COR-L47 (cell line): ENCODE results near the gene FARP1.

ENCODE experiments used
- DNase-seq: peaks from one replicate; lab custom pipeline; 2025; lab: John Stamatoyannopoulos, UW

Gene FARP1

DNA sequence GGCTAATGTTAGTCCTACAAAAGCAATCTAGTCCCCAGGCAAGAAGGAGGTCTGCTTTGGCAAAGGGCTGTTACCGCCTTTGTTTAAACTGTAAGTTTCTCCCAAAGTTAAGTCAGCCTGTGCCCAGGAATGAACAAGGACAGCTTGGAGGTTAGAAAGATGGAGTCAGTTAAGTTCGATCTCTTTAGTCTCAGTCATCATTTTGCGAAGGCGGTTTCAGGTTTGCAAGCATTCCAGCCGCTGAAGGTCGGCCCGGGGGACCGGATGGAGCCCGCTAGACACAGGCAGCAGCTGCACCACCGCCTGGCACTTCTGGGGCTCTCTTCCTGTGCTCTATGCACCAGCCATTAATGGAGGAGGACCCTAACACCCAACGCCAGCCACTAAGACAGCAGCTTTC is 342.7 kb downstream of the FARP1 start:
- no peak for DNase-seq

DNA sequence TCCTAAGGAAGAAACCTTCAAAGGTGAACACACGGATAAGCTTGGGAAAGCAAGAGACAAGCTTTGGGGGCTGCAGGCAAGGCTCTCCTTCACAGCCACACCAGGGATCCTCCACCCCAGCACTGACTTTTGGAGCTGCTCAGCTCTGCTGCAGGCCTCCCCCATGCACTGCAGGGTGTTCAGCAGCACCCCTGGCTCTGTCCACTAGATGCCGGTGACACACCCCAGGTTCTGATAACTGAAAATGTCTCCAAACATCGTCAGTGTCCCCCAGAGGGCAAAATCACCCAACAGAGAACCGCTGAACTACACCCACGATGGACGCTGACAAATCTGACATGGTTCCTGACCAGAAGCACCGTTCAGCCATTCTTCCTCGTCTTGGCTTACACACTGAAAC is 343.5 kb downstream of the FARP1 start:
- no peak for DNase-seq

DNA sequence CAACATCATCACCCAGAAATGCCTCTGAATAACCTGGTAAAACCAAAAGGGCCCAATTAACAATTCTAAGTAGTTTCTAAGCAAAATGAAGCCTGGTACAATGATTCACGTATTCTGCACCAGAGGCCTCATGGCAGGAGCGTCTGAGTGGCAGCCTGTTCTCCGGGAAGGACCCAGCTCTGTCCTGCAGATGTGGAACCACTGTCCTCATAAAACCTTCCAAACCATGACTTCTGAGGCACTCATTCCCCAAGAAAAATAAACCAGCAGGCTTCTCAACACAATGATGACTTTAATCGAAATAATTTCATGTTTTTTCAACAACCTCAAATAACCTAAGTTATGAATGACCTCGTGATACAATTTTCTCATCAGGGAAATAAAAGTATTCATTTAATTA is 344.1 kb downstream of the FARP1 start:
- DNase-seq: no peak

DNA sequence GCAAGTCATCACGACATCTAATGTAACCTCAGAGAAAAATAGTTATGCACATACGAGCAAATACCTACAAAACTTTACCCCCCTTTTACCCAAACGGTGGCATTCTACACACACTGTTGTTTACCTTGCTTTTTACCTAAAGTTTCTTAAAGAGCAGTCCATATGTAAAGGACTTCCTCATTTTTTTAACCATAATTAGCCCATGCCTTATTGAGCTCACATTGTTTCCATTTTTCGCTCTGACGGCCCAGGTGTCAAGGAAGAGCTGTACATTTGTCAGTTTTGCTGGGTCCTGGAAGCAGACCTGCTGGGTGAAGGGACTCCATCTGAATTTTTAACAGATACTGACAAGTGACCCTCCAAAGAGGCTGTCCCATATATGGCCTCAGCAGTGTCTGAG is 344.6 kb downstream of the FARP1 start:
- DNase-seq: no peak

DNA sequence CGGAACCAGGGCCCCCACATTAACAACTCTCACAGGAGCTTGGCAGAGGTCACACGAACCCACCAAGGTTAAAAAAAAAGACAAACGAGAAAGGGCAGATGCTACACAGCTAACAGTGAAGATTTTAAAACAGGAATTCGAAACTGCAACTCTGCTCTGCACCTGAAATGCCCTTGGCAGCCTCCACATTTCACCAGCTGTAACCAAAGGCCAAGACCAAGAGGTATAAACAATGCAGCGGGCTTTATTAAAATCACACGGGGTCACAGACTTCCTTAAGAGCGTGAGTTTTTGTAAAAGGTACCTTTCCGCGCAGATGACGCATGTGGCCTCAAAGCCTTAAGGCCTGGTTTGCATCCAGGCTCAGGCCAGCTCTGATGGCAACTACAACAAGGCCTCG is 345.8 kb downstream of the FARP1 start:
- DNase-seq: no peak

DNA sequence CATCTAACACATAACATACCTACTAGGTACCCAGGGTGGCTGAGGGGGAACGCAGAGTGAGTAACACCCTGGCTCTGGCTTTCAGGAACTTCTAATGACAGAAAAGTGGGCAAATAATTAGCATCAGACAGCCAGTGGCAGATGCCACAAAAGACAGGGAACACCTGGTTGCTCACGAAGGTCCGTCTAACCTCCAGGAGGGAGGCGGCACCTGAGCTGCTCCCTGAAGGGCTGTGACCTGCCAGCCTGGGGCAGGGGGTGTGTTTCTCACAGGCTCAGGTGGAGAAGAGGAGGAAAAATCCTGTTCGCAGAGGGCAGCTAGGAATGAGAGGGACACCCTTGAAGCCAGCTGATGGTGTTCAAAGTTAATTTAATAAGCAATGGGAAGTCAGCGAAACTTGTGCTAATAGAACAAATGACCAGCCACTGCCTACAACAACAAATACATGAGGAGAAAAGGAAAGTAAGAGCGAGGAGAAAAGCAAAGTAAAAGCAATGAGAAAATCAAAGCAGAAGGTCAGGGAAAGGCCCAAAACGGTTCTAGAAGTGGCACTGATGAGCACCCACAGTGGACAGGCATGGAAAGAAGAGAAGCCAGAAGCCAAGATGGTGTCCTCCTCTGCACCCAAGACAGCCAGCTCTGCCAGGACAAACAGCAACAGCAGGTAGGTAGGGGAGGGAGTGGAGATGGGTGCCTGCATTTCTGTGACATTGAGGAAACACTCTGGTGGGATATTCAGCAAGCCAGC is 346.7 kb downstream of the FARP1 start:
- no peak for DNase-seq

DNA sequence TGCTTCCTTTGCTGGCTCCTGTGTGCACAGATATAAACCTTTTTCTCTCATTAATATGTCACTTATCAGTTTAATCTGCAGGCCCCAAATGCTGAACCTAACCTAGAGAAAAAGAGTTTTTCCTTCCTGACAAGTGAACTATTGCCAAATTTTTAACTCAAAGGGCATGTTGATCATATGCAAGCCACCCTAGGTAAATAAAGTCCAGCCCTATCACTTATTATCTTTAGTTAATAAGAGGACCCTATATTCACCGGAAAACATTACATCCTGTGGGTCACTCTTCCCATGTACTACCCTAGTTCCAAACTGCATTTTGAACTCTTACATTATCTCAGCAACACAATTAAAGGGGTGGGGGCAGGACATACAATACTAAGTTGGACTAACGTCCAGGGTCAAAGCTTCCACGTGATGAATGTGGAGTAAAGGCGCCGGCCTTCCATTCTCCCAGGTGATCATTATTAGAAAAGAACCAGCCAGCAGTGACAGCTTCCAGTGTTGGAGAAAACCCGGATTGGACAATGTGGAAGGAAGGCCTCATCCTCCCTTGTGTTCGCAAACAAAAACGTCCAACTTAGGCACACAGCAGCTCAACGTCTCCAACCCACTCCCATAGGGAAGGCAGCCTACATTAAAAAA is 347.4 kb downstream of the FARP1 start:
- DNase-seq: no peak

DNA sequence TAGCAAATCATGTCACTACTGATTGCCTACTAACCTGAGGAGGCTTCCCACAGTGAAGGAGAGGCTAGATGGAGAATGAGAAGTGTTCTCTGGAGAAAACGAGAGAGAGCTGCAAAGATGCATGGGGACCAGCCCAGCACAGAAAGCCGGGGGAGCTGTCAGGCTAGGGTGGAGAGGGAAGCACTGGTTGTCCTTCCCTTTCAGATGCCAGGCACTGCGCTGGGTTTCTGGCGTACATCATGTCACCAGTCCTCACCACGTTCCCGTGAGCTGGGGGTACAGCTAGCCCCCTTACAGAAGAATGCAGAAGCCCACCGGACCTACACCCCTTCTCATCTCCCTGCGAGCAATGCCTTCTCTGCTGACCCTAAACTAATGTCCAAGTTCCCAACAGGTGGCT is 348.0 kb downstream of the FARP1 start:
- DNase-seq: no peak

DNA sequence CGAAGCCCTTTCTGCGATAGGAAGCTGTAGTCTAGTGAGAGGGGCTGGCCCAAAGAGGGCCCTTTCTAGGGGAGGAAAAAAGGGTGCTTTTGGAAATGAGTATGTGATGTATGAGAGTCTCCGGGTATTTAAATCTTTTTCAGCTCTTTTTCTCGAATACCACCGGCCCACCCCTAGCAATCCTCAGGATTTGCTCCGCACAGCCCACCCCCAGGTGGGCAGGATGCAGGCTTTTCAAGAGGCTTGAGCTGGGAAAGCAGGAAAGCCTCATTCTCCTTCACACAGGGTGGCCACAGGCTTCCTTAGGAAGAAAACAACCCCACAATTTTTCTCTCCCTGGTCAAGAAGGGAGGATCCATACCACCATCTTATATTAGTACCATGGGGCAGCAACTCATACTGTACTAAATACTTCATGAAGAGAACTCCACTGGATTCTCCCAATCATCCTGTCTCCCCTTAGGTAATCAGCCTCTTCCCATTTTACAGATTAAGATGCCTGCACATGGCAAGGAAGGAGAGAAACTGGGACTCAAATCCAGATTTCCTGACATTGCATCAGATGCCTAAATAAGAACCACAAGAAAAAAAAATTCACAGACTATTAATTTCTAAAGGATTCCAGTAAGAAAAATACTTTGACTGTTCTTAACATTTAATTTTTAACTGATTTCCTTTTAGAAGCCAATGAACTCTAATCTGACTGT is 349.6 kb downstream of the FARP1 start:
- no peak for DNase-seq

DNA sequence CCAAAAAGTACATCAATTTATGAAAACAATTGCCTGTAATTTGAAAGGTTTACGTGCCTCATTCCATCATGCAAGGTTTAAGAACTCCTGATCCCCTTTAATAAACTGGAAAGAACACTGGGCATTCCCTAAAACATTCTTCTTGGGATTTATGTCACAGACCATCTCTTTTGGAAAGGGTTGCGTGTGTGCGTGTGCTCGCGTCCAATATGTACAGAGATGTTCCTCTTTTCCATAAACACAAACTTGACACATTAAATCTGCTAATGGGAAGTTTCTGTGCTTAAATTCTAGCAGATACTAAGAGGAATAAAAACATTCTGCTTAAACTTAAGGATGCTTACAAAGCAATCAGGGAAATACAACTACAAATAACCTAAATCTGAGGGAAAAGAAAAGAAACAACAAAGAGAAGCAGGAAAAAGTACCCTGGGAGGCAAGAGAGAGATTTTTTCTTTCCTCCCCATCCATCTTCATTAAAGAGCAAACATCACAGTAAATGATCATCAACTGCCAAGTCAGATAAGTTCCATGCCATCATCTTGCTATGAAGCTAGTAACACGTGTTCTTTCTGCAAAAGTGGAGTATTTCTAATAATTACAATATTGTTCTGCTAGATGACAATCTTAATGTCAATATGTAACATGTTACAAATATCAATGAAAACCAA is 350.3 kb downstream of the FARP1 start:
- no peak for DNase-seq

DNA sequence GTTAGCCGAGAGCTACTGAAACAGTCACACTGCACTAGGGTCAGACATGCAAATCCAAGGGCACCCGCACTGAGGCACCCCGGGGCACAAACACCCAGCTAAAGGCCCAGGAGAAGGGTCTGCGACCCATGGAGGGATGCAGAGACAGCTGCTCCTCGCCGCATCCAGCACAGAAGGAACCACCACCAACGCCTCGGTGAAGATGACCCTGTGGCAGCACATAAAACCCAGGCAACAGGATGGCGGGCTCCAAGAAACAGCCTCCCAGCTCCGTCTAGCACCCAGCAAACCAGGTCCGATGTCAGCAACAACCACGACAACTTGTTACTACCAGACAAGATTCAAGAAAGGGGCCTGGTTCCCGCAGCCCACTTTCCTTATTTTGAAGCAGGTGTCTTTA is 351.9 kb downstream of the FARP1 start:
- no peak for DNase-seq

DNA sequence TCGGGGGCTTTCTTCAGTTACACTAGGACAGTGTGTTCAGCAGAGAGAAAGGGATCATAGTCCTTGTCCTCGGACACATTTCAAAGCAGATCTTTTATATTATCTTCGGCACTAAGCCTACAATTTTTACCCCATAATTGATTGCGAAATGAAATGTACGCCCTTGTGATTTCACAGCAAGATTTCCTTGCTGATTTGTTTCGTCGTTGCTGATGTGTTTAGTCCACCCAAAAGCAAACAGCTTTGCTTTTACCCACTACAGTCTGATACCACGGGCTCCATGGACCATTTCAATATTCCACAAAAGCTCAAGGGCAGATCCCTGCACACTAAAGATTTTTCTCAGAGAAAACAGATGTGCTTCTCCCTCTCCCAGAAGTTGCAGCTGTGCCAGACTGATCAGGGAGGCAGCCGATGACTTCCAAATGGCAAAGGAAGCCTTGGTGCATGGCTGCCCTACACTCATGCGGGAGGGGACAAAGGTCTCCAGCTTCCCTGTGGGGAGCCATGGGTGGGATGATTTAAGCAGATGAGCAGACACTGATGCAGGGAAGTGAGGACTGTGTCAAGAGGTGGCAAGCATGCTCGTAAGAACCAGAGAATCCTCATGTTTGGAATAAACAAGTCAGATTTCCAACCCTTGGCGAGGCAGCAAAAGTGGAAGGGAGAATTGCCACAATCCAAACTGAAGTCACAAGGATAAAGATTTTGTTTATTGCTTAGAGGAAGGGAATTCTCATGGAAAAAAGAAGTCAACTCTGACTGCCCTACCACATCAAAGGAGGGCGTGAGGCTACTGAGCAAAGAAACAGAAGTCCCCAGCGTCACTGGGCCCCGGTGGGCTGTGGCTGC is 353.0 kb downstream of the FARP1 start:
- no peak for DNase-seq

DNA sequence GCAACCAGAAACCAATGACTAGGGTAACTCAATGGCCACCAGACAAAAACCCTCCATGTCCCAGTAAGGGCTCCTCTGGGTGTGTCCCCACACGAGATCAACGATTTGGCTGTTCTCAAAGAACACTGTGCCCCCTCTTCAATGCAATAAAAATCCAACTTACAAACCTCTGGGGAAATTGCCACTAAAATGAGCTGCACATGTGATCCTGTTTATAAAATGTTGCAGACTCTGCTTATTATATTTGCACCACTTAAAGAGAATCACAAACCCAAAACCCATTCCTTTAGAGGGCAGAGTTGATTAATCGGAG is 353.5 kb downstream of the FARP1 start:
- no peak for DNase-seq

DNA sequence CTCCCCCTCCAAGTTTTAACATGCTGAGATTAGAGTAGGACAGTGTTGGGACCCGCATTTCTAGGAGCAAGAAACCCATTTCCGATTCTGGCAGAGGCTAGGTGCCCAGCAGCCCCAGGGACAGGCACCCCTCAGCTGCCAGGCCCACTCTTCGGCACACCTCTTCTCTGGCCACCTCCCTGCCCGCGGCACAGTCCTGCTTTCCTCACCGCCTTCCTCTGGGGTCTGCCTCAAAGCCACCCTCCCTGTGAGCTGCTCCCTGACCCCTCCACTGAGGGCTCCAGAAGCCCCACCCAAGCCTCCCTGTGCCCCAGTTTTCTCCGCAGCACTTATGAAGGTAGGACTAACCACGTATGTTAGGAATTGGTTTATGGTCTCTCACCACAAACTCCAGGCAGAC is 354.1 kb downstream of the FARP1 start:
- no peak for DNase-seq

DNA sequence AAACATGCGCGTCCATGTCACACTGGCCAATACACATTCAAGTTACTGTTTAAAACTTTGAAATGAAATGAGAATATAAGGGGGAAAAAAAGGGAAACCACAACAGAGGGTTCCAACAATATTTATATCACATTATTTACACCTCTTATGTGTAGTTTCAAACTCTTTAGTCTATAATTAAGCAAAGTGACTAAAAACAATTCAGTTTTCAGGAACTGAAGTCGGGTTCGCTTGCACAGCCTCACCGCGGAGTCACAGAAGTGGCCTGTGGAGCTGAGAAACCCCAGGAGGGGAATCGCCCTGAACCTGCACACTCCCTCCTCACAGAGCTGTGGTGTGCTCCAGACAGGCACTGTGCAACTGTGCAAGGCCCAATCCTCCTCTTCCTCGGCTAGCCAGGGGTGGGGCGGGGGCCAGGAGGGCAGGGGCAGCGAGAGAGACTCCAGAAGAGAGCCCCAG is 358.1 kb downstream of the FARP1 start:
- DNase-seq: no peak

DNA sequence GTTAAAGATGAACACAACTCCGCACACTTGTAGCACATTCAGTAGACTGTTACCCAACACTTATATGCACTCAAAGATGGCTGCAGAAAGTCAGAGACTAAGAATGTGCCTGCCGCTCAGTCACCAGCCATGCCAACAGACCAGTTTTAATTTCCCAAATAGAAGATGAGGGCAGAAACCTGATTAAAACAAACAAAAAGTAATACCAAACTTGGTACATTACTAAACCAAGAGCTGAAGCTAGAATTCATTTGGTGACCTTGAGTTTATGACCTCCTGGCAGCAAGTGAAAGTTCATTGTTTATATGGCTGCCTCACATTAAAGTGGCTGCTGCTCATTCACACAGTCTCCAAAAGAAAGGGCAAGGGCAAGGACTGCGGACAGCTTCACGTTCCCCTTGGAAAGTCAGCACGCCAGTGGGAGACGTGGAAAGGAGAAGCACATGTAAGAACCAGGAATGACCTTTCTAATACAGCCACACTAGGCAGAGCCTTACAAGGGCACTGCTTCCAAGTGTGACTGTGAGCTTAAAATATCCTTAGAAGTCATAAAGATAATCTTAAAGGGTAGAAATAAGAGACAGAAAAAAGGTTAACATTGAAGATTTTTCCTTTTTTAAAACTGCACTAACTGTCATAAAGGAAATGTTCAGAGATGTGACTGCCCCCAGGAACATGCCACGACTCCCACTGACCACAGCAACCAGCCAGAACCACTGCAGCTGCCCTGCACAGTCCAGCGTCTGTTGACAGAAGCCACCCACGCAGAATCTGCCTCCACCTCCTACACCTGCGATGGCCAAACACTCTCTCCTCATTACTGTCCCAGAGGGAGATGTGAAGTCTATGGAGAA is 360.5 kb downstream of the FARP1 start:
- DNase-seq: no peak

DNA sequence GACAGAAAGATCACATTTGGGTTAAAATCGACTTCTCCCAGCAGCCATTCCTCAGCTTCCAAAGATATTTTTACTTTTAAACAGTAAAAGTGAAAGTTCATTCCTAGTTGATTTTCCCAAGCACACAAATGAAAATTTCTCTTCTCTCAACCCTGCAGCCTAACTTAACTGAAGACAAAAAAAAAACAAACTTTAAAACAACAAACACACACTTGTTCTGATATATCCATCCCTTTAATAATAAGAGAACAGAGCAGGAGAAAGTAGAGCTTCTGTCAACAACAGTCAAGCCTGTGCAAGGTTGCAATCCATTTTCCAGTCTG is 361.1 kb downstream of the FARP1 start:
- no peak for DNase-seq

DNA sequence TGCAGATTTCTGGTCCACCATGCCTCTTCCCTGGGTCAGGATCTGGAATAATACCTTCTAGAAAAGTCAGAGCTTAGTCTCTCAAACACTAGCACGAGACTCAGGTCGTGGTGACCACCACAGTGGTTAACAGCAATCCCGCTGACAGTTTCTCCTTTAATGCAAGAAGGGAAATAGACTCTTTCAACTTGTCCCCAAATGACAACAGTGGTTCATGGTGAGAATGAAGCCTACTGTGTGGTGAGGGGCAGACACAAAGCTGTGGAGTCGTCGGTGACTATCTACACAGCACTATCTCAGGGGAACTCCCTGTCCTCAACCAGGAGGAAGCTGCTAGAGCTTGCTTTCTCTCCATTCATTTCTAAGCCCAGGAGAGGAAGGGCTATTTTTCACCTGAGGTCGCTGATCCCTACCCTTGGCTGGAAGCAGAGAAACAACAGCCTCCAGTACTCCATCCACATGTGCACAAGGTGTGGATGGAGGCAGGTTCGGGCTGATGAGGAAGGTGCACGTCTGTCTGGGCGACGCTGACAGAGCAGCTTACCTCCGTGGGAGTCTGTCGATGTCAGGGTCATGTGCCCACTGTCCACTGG is 361.6 kb downstream of the FARP1 start:
- DNase-seq: no peak
